Putamen (tissue), 1 donor: ENCODE data around the gene BCAP31.
A peak's percentile ranks its signal among the peaks of the same experiment; 100 is the strongest.
"Not testable (repeated sequence)": the region's sequence is repeated elsewhere in the genome, so short reads cannot be mapped to it uniquely, and the experiment has no call there.

ENCODE experiments used
- DNase-seq: peaks from one replicate; pipeline ENCODE4 v3.0.0-alpha.2; 2016; ENCODE audit warnings: low spot score

The BCAP31 gene

DNA sequence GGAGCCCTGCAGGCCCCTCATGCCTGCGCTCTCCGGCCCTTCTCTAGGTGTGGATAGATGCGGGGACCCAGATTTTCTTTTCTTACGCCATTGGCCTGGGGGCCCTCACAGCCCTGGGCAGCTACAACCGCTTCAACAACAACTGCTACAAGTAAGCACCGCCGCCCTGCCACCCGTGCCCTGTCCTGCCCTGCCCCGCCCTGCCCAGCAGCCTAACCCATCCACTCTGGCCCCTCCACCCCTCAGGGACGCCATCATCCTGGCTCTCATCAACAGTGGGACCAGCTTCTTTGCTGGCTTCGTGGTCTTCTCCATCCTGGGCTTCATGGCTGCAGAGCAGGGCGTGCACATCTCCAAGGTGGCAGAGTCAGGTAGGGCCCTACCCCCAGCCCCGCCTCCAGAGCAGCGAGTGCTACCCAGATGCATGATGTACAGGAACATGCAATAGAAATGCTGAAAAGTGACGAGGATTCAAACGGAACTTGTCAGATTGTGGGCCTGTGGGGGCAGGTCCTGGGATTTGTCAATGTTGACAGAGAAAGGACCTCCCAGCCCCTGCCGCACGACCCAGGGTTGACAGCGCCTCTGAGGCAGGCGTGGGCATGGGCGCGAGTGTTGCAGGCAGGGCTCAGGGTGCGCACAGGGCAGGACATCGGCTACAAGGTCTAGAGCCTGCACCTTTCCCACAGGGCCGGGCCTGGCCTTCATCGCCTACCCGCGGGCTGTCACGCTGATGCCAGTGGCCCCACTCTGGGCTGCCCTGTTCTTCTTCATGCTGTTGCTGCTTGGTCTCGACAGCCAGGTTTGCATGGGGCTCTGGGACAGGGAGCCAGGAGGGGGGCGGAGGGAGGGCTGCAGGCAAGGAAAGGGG lies 30.7 kb downstream of the BCAP31 start:
- DNase-seq: no peak

DNA sequence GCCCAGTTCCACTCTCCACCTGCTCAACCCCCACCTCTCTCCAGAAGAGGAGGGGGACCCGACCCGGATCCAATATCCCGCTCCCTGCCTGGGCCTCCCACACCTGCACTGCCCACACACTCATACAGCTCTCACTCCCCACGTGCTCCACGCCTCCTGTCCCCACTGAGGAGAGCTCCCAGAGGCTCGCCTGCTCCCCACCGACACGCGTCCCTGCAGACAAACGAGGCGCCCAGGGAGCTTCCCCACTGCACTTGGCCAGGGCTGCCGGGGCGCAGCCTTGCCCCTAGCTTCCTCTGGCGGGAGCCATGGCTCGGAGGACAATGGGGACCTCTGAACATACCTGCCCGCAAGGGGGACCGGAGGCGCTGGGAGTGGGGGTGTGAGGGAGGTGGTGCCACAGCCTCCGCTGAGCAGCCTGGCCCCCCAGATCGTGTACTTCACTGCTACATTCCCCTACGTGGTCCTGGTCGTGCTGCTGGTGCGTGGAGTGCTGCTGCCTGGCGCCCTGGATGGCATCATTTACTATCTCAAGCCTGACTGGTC lies 31.5 kb downstream of the BCAP31 start:
- no peak for DNase-seq

DNA sequence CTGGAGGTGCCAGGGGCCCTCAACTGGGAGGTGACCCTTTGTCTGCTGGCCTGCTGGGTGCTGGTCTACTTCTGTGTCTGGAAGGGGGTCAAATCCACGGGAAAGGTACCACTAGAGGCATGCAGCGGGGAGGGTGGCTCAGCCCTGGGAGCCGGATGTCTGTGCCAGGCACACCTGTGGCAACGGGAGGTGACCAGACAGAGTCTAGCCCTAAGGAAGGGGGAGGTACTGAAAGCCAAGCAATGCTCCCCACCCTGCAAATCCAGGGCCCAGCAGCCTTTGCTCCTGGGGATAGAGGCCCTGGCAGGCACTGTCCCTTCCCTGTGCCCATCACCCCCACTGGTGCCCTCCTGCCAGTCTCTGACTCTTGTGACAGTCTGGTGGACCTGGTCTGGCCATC lies 32.2 kb downstream of the BCAP31 start:
- no peak for DNase-seq

DNA sequence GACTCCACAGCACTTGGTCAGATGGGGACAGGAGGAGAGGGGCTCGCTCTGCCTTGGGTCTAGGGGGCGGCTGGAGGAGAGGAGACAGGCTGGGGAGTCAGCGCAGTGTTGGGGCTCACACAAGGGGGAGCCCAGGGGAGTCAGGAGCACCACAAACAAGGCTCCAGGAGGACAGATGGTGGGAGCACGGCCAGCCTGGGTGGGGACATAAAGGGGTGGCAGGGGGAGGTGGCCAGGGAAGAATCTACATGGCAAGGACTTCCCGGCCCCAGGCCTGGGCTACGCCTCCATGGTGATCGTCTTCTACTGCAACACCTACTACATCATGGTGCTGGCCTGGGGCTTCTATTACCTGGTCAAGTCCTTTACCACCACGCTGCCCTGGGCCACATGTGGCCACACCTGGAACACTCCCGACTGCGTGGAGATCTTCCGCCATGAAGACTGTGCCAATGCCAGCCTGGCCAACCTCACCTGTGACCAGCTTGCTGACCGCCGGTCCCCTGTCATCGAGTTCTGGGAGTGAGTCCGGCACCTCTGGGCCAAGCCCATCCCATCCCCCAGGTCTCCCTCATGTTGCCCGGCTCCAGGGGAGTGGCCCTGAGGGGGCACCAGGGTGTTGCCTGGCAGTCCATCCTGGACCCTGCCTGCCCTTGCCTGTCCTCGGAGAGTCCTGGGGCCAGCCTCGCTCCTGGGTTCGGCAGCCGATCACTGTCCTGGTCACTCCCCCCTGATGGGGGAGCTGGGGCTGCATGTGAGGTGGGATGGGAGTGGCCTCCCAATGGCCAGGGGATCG lies 33.0 kb downstream of the BCAP31 start:
- not testable (repeated sequence) for DNase-seq

DNA sequence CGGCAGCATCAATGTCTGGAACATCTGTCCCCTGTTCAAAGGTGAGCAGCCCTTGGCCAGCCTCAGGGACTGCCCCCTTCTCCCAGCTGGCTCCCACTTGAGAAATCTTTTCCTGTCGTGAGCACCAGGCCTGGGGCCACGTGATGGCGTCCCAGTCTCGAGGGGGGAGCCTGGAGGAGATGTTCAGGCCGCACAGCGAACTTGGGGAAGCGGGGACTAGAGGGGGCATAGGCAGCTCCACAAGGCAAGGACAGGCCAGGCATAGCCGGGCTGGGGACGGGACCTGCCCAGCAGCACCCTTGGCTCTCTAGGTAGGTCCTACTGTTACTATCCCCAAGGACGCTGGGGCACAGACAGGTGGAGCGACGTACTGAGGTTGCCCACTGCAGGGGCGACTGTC lies 33.7 kb downstream of the BCAP31 start:
- DNase-seq: no peak

DNA sequence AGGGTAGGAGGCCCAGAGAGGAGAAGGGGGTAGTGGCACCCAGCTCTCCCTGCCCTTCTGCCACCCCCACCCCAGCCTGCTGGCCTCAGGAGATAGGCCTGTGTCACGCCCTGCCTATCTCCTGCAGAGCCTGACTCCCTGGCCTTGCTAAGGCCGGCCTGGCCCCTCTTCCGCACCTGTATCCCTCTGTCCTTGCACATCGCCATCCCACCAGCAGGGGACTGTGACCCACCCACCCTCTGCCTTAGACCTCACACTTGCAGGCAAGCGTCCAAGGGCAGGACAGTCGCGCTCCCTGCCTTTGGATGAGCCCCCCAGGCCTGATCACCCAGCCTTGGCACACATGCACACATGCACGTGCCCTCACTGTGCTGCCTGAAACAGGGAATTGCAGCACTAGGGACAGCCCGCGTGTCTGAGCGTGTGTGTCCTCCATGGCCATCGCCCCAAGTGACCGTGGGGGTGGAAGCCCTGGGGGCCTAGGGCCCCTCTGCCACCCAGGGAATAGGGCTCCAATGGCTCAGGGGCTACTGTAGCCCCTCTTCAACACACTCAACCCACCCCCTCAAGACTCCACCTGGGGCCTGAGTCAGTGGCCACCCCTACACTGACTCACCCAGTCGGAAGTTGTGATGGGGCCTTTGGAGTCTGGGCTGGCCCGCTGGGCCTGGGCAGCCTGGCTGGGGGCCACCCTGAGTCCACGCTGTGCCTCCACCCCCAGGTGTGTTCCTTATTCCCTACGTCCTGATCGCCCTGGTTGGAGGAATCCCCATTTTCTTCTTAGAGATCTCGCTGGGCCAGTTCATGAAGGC lies 34.3 kb downstream of the BCAP31 start:
- no peak for DNase-seq

DNA sequence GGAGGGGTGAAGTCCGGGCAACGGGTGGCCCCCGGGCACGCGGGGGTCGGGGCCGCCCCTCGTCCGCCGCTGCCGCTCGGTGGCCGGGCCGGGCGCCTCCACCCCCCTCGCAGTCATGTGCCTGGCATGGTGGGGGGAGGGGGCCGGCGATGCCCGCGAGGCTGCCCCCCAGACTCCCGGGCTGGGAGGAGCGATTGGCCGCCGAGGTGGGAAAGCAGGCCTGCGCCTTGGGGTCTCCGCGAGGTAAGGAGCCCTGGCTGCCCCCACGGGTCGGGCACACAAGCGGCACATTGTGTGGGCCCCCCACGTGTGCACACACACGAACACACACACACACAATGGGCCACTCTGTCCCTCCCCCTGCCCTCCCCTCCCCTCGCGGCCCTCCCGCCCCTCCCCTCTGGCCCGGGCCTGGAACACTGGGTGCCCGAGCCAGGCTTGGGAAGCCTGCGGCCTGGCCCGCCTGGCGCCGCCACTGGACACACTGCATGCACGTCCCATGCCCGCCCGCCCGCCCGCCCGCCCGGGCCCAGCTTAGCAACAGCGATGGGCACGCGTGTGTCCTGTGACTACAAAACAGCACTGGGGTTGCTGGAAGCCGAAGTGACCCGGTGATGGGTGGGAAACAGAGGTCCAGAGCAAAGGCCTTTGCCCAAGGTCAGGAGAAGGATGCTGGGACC lies 35.1 kb downstream of the BCAP31 start:
- DNase-seq: peak; percentile 76

DNA sequence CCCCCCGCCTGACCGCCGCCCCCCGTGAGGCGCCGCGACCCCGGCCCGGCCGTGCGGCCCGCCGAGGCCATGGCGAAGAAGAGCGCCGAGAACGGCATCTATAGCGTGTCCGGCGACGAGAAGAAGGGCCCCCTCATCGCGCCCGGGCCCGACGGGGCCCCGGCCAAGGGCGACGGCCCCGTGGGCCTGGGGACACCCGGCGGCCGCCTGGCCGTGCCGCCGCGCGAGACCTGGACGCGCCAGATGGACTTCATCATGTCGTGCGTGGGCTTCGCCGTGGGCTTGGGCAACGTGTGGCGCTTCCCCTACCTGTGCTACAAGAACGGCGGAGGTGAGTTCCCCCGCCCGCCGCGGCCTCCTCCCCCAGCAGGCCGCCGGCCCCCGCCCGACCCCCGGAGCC lies 35.7 kb downstream of the BCAP31 start:
- DNase-seq: no peak

DNA sequence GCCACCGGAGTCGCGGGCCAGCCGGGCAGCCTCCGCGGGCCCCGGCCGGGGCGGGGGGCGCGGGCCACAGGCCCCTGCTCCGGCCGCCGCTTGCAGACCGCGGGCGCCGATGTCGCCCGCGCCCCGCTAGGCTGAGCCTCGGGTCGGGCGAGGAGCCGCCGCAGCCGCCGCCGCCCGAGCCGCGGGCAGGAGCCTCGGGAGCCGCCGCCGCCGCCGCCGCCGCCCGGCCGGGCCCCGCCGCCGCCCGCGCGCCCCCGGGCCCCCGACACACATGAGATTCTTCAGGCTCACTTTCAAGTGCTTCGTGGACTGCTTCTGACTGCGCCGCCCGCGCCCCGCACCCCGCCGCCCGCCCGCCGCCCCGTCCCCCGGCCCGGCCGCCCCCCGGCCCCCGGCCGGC lies 36.1 kb downstream of the BCAP31 start:
- DNase-seq: no peak

DNA sequence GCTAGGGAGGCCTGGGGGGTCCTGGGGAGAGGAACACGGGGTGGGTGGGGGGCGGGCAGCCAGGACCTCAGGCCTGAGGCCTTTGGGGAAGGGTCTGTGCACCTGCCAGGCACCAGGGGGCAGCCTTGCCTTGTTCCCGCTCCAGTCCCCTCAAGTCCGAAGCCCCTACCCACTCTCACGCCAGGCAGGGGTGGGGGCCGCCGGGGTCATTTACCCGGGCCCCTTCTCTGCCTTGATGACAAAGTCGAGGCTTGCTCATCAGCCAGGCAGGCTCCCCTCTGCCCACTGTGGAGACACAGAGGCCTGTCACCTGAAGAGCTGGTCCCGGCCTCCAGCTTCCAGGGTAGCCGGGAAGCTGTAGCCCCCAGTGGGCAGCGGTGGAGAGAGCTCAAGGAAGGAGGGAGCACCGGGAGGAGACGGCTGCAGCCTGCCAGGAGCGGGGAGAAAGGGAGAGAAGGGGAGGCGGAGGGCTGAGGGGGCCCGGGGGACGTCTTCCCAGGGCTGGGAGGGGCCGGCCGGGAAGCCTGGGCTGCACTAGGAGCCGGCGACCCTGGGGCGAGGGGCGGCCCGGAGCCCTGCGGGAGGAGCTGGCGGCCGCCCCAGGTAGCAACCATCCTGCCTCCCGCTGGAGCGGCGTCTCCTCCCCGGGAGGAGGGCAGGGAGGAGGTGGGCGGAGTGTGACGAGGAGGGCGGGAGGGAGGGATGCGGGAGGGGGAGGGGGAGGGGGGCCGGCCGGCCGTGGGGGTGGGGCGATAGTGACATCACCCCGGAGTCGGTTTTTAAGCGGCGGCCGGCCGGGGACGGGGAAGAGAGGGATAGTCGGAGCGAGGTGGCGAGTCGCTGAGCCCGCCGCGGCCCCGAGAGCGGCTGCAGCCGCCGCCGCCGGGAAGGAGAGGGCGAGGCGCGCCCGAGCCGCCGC lies 36.8 kb downstream of the BCAP31 start, which contains the start of gene SLC6A8:
Gene SLC6A8, plus strand, starts transcription at position 806 of the 919 bp plus-strand sequence. CDS start 649 bp downstream, outside the sequence.
- peak; percentile 71 for DNase-seq

DNA sequence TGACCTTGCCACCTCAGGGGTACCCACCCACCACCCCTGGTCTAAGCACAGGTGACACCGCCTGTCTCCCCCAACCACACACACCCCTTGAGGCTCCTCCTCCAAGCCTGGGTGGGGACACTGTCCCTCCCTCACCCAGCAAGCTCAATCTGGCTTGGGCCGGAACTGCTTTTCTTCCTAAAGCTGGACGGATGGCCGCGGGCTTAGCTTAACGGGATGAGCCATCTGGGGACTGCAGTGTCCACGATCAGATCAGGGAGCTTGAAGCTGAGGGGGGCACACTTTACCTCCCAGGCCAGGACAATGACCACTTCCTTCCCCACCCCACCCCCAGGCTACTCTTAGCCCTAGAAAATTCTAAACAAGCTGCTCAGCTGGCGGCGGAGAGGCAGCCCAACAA lies 37.5 kb downstream of the BCAP31 start:
- DNase-seq: no peak

DNA sequence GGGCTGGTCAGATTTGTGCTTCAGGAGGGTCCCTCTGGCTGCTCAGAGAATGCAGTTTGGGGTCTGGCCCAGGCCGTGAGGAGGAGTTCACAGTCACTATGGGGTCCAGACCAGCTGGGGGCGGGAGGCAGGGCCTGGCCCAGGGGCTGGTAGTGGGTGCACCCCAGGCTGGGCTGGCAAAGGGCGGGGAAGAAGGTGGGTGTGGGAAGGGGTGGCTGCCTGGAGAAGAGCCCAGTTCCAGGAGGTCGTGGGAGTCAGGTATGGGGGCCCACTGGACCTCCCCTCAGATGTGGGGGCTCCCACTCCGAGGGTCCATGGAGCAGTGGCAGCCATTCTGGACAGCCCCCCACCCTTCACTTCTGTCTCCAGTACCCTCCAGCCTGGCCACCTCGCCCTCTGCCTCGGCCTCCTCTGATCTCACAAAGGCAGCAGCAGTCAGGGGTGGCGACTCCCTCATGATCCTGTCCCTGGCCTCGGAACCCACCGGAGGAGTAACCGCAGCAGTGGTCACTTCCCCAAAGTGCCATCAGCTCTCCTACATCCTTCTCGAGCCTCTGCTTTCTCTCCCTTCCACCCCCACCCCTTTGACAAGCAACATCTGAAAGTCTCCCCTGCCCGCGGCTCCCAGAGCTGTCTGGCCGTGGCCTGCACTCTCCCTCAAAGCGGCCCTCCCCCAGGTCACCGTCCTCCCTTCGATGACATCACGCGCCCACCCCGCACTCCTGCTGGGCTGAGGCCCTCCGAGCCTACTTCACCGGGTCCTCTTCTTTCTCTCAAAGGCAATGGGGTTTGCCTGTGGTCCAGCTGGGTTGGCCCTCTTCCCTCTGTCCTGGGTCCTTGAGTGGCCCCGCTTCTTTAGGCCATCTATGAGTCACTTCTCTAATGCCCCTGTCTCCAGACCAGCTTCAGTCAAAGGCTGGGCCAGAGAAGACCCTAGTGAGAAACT lies 38.2 kb downstream of the BCAP31 start:
- DNase-seq: no peak

DNA sequence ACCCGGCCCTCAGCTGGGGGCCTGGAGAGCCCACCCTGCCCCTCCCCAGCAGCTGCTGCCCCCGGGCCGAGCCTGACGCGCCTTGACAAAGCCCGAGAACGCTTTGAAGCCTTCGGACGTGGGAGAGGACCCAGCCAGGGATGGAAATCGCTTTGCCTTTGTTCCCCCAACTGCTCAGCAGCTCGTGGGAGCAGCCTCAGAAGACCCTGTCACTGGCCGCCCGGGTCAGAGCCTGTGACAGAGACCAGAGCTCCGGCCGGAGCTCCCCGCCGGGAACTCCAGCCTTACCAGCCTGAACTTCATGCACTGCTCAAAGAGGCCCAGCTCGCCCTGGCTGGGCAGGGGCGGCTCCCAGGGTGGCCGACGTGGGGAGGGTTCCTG lies 39.0 kb downstream of the BCAP31 start:
- DNase-seq: no peak

DNA sequence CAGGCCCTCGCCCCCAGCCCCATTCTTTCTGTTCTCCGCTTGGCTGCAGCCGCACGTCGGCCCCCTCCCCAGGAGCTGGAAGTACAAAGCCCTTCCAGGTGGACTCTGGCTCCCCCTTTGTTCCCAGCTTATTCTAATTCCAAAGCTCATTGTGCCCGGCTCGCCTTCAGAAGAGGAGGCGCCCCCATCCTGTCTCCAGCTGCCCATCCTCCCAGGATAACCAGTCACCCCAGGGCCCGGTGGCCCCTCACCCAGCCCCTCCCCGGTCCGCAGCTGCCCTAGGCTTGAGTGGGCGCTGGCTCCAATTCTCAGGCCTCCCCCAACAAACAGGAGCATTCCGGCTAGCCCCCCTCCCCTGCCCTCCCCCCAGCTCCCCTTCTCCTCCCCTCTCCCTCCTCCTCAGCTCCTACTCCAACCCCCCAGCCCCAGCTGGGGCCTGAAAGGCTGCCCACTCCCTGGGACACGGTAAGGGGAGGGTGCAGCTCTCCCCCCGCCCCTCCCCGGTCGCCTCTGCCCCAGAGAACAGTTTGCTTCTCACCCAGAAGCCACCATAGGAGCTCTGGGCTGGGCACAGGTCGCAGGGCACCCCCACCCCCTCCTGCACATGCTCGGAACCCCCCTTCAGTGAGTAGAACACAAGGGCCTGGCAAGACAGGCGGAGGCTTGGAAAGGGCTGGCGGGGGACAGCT lies 39.6 kb downstream of the BCAP31 start:
- no peak for DNase-seq

DNA sequence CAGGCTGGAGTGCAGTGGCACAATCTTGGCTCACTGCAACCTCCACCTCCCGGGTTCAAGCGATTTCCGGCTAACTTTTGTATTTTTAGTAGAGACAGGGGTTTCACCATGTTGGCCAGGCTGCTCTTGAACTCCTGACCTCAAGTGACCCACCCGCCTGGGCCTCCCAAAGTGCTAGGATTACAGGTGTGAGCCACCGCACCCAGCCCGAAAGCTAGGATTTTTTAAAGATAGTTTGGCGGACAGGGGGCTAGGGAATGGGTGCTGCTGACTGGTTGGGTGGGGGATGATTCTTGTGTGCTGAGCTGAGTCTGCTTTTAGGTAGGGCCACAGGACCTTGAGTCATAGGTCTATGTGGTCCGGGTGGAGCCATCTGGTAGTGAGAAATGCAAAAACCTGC lies 40.7 kb downstream of the BCAP31 start:
- DNase-seq: not testable (repeated sequence)

DNA sequence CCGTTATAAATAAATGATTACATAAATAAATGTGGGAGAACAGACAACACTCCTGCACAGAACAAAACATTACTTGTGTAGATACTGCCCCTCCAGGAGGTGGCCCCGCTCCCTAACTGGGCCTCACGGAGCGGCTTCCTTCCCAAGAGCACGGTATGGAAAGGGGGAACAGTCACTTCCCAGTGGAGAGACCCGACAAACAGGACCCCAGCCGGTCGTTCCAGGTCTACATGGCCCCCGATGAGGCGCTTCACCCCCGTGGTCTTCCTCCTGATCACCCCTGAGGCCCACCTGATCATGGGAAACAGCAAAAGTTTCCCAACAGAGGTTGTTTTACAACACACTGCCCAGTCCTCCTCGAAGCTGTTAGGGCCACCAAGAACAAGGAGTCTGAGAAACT lies 43.0 kb downstream of the BCAP31 start:
- DNase-seq: no peak

DNA sequence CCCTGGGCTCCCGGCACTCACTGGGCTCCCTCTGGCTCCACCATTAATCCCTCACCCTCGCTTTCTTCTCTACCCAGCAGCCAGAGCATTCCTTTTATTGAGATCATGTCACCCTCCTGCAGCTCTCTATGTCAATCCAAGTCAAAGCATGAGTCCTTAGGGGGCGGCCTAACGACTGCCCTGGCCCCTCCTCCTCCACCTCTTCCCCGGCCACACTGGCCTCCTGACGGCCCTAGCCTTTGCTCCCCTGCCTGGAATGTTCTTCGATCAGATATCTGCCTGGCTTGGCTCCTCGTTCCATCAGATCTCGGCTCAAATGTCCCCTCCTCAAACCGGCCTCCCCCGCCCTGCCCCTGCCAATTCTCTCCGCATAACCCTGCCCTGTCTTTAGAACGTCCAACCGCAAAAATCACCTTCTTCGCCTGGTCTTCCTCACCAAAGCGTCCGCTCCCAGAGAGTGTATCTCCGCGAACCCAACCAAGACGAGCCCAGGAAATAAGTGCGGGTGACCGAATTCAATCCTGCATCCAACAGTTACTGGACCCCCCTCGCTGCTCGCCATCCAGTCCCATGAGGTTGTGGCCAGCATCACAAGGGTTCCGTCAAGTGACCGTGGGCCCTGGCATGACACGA lies 49.9 kb downstream of the BCAP31 start:
- DNase-seq: no peak
